ENCODE data around the gene SIRT6. TPM values are rescaled to one million over a fixed set of nuclear protein-coding genes. Genes with fewer than 3 reads are reported as not detected.

SIRT6 gene
- total RNA-seq, 1 donor, result 16.3 TPM

Small RNA genes lying within 50 kb of the gene (small RNA-seq; reads per million reads assigned to genes)
- not detected for gene RF00017

Other genes starting within 250 kb of the SIRT6 start
- not detected in 2 replicates for gene NMRK2, start 249.5 kb downstream of the SIRT6 start, total RNA-seq
- 122 and 131 TPM in 2 replicates for gene DAPK3, start 211.5 kb downstream of the SIRT6 start, total RNA-seq
- gene EEF2, start 197.1 kb downstream of the SIRT6 start, total RNA-seq, result 2,656 and 2,968 TPM in 2 replicates
- gene PIAS4, start 174.8 kb downstream of the SIRT6 start, total RNA-seq, result 14.7 and 21.4 TPM in 2 replicates
- gene ZBTB7A, start 115.7 kb downstream of the SIRT6 start, total RNA-seq, result 38.6 and 42.7 TPM in 2 replicates
- 221 and 233 TPM in 2 replicates for gene MAP2K2, start 58.4 kb downstream of the SIRT6 start, total RNA-seq
- not detected in 2 replicates for gene CREB3L3, start 28.9 kb downstream of the SIRT6 start, total RNA-seq
- gene ANKRD24, start 126 bp upstream of the SIRT6 start, total RNA-seq, result 0.29 and 0.72 TPM in 2 replicates
- gene EBI3, start 47.0 kb upstream of the SIRT6 start, total RNA-seq, result not detected in 2 replicates
- 15.3 and 17.0 TPM in 2 replicates for gene YJU2, start 64.5 kb upstream of the SIRT6 start, total RNA-seq
- gene SHD, start 96.7 kb upstream of the SIRT6 start, total RNA-seq, result not detected in 2 replicates
- gene TMIGD2, start 119.8 kb upstream of the SIRT6 start, total RNA-seq, result not detected in 2 replicates
- 0.29 and 1.1 TPM in 2 replicates for gene FSD1, start 122.0 kb upstream of the SIRT6 start, total RNA-seq
- gene STAP2, start 156.3 kb upstream of the SIRT6 start, total RNA-seq, result 2.4 and 2.5 TPM in 2 replicates
- gene MPND, start 161.0 kb upstream of the SIRT6 start, total RNA-seq, result 6.8 and 6.9 TPM in 2 replicates
- 83.2 and 84.9 TPM in 2 replicates for gene SH3GL1, start 218.0 kb upstream of the SIRT6 start, total RNA-seq
- 3.6 and 5.6 TPM in 2 replicates for gene CHAF1A, start 220.1 kb upstream of the SIRT6 start, total RNA-seq

All from osteoblast (primary cell).